HG03139 (cell line): ENCODE results near the gene XYLT2.
"Not testable (repeated sequence)": the region's sequence is repeated elsewhere in the genome, so short reads cannot be mapped to it uniquely, and the experiment has no call there.

Experiments
- ATAC-seq: cut with Tn5 transposase; IDR thresholded peaks from one replicate; pipeline ENCODE4 v1.9.1; 2021; ENCODE audit not compliant: unreplicated experiment

XYLT2 gene

DNA sequence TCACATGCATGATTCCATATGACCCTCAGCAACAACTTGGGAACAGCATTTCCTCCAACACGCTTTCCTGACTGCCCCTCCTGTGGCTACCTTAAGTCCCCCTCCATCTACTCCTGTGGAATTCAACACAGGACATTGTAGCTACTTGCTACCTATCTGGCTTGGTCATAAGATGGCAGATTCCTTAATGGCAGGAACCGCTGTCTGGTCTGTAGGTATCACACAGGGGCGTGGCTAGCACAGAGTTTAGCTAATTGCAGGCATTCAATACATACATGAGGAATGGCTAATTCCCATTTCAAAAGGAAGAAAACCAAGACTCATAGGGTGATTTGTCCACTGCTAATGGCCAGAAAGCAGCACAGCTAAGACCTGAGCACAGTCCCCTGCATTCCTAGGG lies 42.8 kb downstream of the XYLT2 start:
- ATAC-seq = no peak

DNA sequence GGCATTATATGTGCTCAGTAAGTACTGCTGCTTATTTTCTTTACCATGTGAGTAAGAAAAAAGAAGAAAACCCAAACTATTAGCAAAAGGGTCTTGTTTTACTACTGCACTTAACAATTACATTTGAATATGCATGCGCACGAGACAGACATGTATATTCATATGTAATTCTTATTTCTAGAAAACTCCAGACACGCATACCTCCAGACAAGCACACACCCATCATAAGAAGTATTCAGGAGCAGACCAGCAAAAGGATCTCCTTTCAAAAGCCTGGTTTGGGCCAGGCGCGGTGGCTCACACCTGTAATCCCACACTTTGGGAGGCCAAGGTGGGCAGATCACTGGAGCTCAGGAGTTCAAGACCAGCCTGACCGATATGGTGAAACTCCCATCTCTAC lies 43.6 kb downstream of the XYLT2 start:
- ATAC-seq = no peak

DNA sequence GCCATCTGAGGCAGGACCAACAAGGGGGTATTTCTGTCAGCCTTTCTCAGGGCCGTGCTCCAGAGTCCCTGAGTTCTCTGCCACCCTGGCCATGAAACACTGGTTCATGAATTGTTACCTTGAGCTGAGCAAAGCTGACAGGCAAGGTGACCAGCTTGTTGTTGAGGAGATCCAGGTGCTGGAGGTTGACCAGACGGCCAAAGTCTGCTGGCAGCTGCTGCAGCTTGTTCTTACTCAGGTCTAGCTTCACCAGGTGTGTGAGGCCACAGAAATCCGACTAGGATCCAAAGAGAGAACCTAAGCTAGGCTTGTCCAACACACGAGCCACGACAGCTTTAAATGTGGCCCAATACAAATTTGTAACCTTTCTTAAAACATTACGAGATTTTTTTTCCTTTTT lies 46.7 kb downstream of the XYLT2 start:
- no peak for ATAC-seq

DNA sequence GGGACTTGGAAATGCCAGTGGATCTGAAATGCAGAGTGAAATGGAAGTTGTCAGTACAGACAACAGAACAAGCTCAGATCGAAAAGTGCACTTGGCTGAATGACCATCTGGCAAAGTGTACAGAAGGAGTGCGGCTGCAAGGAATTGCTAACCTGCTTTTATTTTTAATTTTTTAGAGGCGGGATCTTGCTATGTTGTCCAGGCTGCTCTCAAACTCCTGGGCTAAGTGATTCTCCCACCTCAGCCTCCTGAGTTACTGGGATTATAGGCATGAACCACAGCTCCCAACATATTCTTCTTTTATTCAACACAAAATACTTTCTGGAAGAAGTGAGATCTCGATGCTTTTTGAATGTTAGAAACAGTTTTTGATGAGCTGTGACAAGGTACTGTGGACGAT lies 47.8 kb downstream of the XYLT2 start:
- ATAC-seq = no peak

DNA sequence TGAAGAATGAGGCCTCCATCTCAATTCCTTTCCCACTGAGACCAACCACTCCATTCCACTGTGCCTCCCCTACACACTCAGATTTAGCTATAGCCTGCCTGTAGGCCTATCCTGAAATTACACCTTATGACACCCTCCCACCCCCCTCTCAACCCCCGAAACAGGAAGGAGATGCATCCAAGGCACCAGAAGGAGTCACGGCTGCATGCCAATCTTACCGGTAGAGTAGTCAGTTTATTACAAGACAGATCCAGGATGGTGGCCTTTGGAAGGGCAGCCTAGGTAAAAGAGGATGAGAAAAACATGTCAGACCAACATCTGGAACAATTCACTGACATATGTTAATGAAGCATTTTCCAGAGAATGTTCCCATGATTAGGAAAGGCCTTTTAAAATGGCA lies 48.8 kb downstream of the XYLT2 start:
- ATAC-seq = no peak

DNA sequence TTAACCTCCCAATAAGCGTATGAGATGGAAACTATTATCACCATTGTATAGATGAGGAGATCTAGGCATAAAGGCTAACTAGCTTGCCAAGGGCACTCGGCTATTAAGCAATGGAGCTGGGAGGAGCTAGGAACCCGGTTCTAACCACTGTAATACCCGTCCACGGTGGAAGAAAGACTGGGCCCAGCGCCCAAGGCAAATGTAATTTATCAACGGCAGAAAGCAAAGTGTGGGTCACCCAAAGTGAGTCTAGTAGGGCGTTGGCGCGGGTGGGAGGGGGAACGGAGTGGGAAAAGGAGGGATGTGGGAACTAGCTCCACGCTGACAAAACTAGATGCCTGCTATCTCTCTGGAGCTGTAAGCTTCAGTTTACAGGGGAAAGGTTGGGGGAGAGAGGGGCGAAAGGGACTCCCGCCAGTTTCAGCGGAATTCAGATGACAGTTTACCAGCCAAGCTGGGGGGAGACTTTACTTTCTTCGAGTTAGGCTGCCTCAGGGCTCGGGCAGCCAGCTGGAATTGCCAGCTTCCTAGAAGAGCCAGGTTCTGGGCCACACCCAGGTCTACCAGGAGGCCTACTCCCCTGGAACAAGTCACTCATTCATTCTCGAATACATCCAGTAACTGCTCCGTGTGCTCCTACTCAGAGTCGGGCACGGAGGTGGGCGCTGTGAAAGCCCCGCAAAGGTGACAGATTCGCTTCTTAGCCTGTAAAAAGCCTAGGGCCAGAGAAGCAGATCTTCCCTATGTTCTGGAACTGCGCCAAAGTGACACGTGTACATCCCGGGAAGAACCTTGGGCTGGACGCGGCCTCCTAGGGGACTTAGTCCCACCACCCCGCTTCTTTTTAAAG lies 50.6 kb downstream of the XYLT2 start:
- no peak for ATAC-seq

DNA sequence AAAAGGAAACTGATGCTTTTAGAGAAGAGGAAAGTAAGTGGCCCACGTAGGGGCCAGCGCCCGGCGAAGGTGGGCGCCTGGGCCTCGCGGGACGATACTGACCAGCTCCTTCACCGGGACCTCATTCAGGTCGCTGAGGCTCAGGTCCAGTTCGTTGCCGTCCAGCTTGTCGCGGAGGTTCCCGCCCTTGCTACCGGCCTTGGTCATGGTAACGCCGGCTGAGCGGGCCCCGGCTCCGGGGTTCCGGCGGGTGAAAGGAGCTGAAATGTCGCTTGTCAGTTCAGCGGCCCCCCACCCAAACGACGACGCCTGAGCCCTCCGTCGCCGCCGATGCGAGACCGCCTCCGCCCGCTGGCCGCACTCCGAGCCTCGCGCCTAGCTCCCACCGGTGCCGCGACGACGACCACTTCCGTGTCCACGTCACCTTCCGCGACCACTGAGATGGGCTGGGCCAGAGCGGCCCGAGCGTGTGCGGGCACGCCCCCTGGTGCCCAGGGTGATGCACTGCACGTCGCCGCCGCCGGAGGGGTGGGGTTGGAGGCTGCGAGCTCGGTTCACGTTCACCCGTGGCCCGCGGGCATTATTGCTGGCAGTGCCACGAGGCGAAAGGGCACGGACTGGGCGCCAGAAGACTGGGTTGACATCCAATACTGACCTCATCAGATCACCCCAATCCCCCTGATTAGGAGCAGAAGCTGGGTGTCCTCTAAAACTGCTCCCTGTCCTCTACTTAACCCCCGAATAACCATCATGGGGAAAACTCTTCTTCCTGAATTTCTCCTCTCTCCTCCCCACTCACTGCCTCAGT lies 51.4 kb downstream of the XYLT2 start, which contains the start of gene LRRC59:
Gene LRRC59, minus strand, starts transcription at position 413 of the 808 bp plus-strand sequence. Its CDS starts 206 bp downstream, at position 207.
- ATAC-seq = peak; percentile 97

DNA sequence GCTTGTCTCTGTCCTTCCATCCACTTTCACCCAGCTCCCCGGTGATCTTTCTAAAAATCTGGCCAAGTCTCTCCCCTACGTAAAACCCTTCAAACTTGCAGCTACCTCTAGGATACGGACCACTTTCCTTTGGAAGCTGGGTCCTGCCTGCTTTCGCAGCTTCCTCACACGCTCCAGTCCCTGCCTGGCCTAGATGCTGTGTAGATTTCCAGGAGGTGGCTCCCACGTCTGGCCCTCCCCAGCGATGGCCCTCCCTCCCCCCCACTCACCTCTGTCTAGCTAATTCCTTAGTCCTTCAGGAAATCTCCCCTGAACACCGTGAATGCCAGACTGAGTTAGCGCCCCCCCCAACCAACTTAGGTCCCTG lies 52.0 kb downstream of the XYLT2 start:
- ATAC-seq = no peak

DNA sequence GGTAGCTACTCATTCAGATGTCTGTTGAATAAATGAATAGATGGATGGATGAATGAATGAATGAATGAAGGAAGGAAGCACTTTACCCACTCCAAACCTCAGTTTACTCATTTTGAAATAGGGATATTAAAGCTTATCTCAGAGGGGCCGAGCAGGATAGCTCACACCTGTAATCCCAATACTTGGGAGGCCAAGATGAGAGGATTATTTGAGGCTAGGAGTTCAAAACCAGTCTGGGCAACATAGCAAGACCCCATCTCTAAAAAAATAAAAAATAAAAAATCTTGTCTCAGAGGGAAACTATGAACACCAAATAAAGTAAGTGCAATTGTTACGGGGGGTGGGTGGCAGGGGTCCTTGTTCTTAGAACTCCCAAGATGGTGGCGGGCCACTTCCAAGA lies 52.7 kb downstream of the XYLT2 start:
- ATAC-seq = not testable (repeated sequence)

DNA sequence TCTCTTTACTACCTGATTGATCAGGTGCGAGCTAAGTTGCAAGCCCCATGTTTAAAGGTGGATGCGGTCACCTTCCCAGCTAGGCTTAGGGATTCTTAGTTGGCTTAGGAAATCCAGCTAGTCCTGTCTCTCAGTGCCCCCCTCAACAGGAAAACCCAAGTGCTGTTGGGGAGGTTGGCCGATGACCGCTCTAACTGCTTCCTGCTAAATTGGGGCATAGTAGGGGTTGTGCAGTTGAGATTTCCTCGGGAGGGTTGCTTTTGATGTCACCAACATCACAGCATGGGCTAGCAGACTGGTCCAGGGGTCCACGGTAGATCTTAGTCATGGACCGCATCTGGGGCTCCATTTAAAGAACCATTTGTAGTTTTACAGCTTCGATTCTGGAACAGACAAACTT lies 53.7 kb downstream of the XYLT2 start:
- not testable (repeated sequence) for ATAC-seq

DNA sequence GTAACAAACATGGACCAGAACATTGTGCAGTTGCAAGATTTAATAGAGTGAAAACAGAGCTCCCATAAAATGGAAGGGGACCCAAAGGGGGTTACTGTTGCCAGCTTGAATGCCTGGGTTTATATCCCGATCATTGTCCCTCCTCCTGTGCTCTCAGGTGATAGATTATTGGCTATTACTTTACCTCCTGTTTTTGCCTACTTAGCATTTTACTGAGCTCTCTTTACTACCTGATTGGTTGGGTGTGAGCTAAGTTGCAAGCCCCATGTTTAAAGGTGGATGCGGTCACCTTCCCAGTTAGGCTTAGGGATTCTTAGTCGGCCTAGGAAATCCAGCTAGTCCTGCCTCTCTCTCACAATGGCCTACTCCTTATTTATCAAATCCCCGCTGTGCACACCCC lies 59.4 kb downstream of the XYLT2 start:
- not testable (repeated sequence) for ATAC-seq

DNA sequence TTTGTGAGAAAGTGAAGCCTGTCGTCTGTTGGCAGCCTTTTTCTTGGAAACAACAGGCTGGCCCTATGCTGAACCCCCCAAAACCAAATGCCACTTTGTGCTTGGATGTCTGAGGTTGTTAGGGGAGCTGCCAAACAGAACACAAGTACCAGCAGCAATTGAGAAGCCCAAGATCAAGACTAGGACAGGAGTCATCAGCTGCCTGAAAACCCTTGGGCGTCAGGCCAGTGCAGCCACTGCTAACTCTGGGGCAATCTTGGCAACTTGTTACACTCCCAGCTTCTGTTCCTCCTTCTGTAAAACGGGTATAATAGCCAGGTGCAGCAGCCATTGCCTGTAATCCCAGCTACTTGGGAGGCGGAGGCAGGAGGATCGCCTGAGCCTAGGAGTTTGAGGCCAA lies 60.7 kb downstream of the XYLT2 start:
- no peak for ATAC-seq

DNA sequence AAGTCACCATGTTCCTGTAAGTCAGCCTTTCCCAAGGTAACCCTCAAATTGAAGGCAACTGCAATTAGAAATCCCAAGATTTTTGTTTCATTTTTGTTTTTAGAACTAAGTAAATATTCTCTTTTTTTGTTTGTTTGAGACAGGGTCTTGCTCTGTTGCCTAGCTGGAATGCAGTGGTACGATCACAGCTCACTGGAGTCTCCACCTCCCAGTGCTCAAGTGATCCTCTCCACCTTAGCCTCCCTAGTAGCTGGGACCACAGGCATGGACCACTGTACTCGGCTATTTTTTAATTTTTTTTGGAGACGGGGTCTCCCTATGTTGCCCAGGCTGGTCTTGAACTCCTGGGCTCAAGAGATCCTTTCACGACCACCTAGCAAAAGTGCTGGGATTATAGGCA lies 62.0 kb downstream of the XYLT2 start:
- ATAC-seq = no peak
